Measurements from ENCODE around the gene TBC1D22A. TPM values are rescaled to one million over a fixed set of nuclear protein-coding genes. Genes with fewer than 3 reads are reported as not detected.

The TBC1D22A gene
- total RNA-seq, 1 donor from 2014 or later = 10.6 TPM

GRCh38 chr22:47135338-47135737 is 372.9 kb downstream of the TBC1D22A start:
- Mint-ChIP-seq H3K4me1 (peaks cover 2% of the 10 kb centered on the region), H3K36me3 (no peaks in the 10 kb centered on the region), H3K9me3 (no peaks in the 10 kb centered on the region), H3K27ac (no peak overlapping the region), H3K27me3 (ENCODE audit: insufficient read depth, low read depth) (peaks cover 3% of the 10 kb centered on the region), H3K4me3 (no peak overlapping the region)
- Histone ChIP-seq H3K27ac (no peak overlapping the region), H3K79me2 (ENCODE audit: low read depth) (no peaks in the 10 kb centered on the region), H2AFZ (replicated peaks) (no peak overlapping the region), H3K9me3 (ENCODE audit: low read depth) (no peaks in the 10 kb centered on the region), H3K4me2 (no peak overlapping the region), H3K9ac (no peak overlapping the region), H3F3A (ENCODE audit: low read depth) (no peaks in the 10 kb centered on the region), H3K4me3 (no peak overlapping the region), H4K20me1 (ENCODE audit: low read depth) (no peaks in the 10 kb centered on the region), H3K36me3 (no peaks in the 10 kb centered on the region), H3K4me1 (peaks cover 8% of the 10 kb centered on the region), H3K27me3 (no peaks in the 10 kb centered on the region)
- TF ChIP-seq EZH2phosphoT487 (IDR thresholded peaks at IDR 0.05) = no peak
- TF ChIP-seq CTCF (IDR thresholded peaks at IDR 0.05) = no peak
- no peak for TF ChIP-seq EZH2 (IDR thresholded peaks at IDR 0.05)
- DNase-seq (ENCODE audit: low spot score) = no peak

- Histone ChIP-seq H3K36me3 (no peaks in the 10 kb centered on the region), H3K4me1 (peaks cover 8% of the 10 kb centered on the region), H2AFZ (replicated peaks) (no peak overlapping the region), H3K4me3 (no peak overlapping the region), H3K27ac (no peak overlapping the region), H3F3A (ENCODE audit: low read depth) (no peaks in the 10 kb centered on the region), H3K4me2 (no peak overlapping the region), H4K20me1 (ENCODE audit: low read depth) (no peaks in the 10 kb centered on the region), H3K9me3 (ENCODE audit: low read depth) (no peaks in the 10 kb centered on the region), H3K79me2 (ENCODE audit: low read depth) (no peaks in the 10 kb centered on the region), H3K27me3 (no peaks in the 10 kb centered on the region), H3K9ac (no peak overlapping the region)
- Mint-ChIP-seq H3K27ac (no peak overlapping the region), H3K4me1 (peaks cover 2% of the 10 kb centered on the region), H3K36me3 (no peaks in the 10 kb centered on the region), H3K9me3 (no peaks in the 10 kb centered on the region), H3K4me3 (no peak overlapping the region), H3K27me3 (ENCODE audit: insufficient read depth, low read depth) (peaks cover 3% of the 10 kb centered on the region)
- no peak for DNase-seq (ENCODE audit: low spot score)
- TF ChIP-seq CTCF (IDR thresholded peaks at IDR 0.05) (no peak), EZH2 (IDR thresholded peaks at IDR 0.05) (no peak)
Observed at GRCh38 chr22:47136050-47136449, 373.6 kb downstream of the TBC1D22A start.

- no peaks in the 10 kb centered on the region for H3K36me3 Mint-ChIP-seq
- no peak for DNase-seq (ENCODE audit: low spot score)
- TF ChIP-seq EZH2 (IDR thresholded peaks at IDR 0.05) = no peak
- no peak for TF ChIP-seq EZH2phosphoT487 (IDR thresholded peaks at IDR 0.05)
- TF ChIP-seq CTCF (IDR thresholded peaks at IDR 0.05) = no peak
Observed at GRCh38 chr22:47136671-47137070, 374.2 kb downstream of the TBC1D22A start.

More at GRCh38 chr22:47136671-47137070, 374.2 kb downstream of the TBC1D22A start:
- Mint-ChIP-seq H3K27ac (no peak overlapping the region), H3K4me1 (peaks cover 2% of the 10 kb centered on the region), H3K4me3 (no peak overlapping the region), H3K9me3 (no peaks in the 10 kb centered on the region), H3K27me3 (ENCODE audit: insufficient read depth, low read depth) (peaks cover 3% of the 10 kb centered on the region)
- Histone ChIP-seq H2AFZ (replicated peaks) (no peak overlapping the region), H3F3A (ENCODE audit: low read depth) (no peaks in the 10 kb centered on the region), H3K4me2 (no peak overlapping the region), H3K79me2 (ENCODE audit: low read depth) (no peaks in the 10 kb centered on the region), H3K4me3 (no peak overlapping the region), H3K9ac (no peak overlapping the region), H3K27ac (no peak overlapping the region), H4K20me1 (ENCODE audit: low read depth) (no peaks in the 10 kb centered on the region), H3K27me3 (no peaks in the 10 kb centered on the region), H3K9me3 (ENCODE audit: low read depth) (no peaks in the 10 kb centered on the region), H3K4me1 (peaks cover 8% of the 10 kb centered on the region), H3K36me3 (no peaks in the 10 kb centered on the region)

Measured in neural progenitor cell (in vitro differentiated cells).